ENCODE data around the gene COA3.

Gene COA3

DNA sequence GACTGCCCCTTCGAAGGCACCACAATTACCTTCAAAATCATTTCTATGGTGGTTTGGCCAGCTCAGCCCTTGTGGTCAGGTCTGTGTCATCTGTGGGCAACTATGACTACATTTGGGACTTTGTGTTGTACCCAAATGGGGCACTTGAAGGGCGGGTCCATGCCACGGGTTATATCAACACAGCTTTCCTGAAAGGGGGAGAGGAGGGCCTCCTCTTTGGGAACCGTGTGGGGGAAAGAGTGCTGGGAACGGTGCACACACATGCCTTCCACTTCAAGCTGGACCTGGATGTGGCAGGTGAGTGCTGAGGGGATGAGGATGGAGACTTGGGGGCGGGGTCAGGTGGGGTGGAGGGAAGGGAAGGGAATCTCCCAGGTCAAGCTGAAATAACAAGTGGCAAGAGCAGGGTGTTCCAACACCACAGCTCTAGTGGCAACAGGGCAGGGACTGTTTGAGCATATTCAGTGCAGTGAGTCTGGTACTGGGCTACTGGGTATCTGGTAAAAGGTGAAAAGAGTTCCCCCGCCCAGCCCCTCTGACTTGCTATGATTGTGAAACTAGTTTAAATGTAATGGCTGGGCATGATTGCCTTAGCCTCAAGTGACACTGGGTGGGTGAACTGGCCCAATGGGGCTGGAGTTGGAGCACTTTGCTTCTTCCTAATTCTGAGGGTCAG, 47.6 kb upstream of the COA3 start:
- Histone ChIP-seq H2BK15ac (ENCODE audit: low read length) (no peak overlapping the region), H2BK120ac (ENCODE audit: low read depth, low read length) (no peak overlapping the region), H3K9me3 (replicated peaks in 1 of 2; ENCODE audit: control insufficient read depth in 2 of 2, insufficient read depth in 1 of 2, low read depth in 1 of 2, low read length in 2 of 2) (no peaks in the 10 kb centered on the region), H3K4me2 (ENCODE audit: insufficient read depth, low read length, poor library complexity, severe bottlenecking) (no peak overlapping the region), H3K36me3 (replicated peaks in 1 of 2; ENCODE audit: control insufficient read depth in 2 of 2, insufficient read depth in 2 of 2, low read length in 2 of 2) (peaks cover 31 to 53% of the 10 kb centered on the region in 2 donors), H2AFZ (ENCODE audit: low read length) (no peak overlapping the region), H3K79me1 (ENCODE audit: low read depth, low read length) (no peaks in the 10 kb centered on the region), H2BK5ac (ENCODE audit: low read length) (peak overlapping the region; percentile 21), H3K4ac (ENCODE audit: low read length) (no peak overlapping the region), H3K27ac (replicated peaks; ENCODE audit: low read length) (no peak overlapping the region), H3K9ac (ENCODE audit: low read depth, low read length, poor library complexity) (no peak overlapping the region), H3K4me1 (ENCODE audit: control insufficient read depth in 2 of 2, insufficient read depth in 1 of 2, low read depth in 1 of 2, low read length in 2 of 2) (no peaks in the 10 kb centered on the region), H3K27me3 (ENCODE audit: control insufficient read depth in 3 of 3, insufficient read depth in 3 of 3, low read depth in 1 of 3, low read length in 3 of 3) (no peaks in the 10 kb centered on the region), H3K14ac (ENCODE audit: low read length) (no peak overlapping the region), H4K91ac (ENCODE audit: low read depth, low read length, poor library complexity) (no peak overlapping the region), H3K4me3 (ENCODE audit: low read length in 2 of 2) (no peak overlapping the region), H3K23ac (ENCODE audit: low read depth, low read length, poor library complexity) (no peak overlapping the region), H3K18ac (ENCODE audit: low read length) (no peak overlapping the region), H4K8ac (ENCODE audit: low read depth, low read length) (no peak overlapping the region), H2BK12ac (ENCODE audit: low read length) (no peak overlapping the region), H2AK5ac (ENCODE audit: low read depth, low read length) (no peak overlapping the region)
- no peak for DNase-seq (ENCODE audit: low spot score)
- WGBS, 2 donors (ENCODE audit: extremely low coverage in 2 of 2, insufficient read length in 2 of 2, insufficient replicate concordance in 1 of 2) = no CpG with 5 or more reads among the region's 7 CpGs

DNA sequence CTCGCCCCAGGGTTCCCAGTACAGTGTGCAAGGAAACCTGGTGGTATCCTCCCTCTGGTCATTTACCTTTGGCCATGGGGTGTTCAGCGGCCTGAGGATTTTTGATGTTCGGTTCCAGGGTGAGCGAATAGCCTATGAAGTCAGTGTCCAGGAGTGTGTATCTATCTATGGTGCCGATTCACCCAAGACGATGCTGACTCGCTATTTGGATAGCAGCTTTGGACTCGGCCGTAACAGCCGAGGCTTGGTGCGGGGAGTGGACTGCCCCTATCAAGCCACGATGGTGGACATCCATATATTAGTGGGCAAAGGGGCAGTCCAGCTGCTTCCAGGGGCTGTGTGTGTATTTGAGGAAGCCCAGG, 47.0 kb upstream of the COA3 start:
- Histone ChIP-seq H3K4ac (ENCODE audit: low read length) (no peak overlapping the region), H2BK5ac (ENCODE audit: low read length) (peak overlapping the region; percentile 21), H2BK12ac (ENCODE audit: low read length) (no peak overlapping the region), H3K27ac (replicated peaks; ENCODE audit: low read length) (no peak overlapping the region), H3K23ac (ENCODE audit: low read depth, low read length, poor library complexity) (no peak overlapping the region), H3K14ac (ENCODE audit: low read length) (no peak overlapping the region), H3K4me1 (ENCODE audit: control insufficient read depth in 2 of 2, insufficient read depth in 1 of 2, low read depth in 1 of 2, low read length in 2 of 2) (no peaks in the 10 kb centered on the region), H3K79me1 (ENCODE audit: low read depth, low read length) (no peaks in the 10 kb centered on the region), H3K36me3 (replicated peaks in 1 of 2; ENCODE audit: control insufficient read depth in 2 of 2, insufficient read depth in 2 of 2, low read length in 2 of 2) (peaks cover 31 to 57% of the 10 kb centered on the region in 2 donors), H3K4me3 (ENCODE audit: low read length in 2 of 2) (no peak overlapping the region), H3K9ac (ENCODE audit: low read depth, low read length, poor library complexity) (no peak overlapping the region), H2BK120ac (ENCODE audit: low read depth, low read length) (no peak overlapping the region), H3K9me3 (replicated peaks in 1 of 2; ENCODE audit: control insufficient read depth in 2 of 2, insufficient read depth in 1 of 2, low read depth in 1 of 2, low read length in 2 of 2) (no peaks in the 10 kb centered on the region), H4K8ac (ENCODE audit: low read depth, low read length) (no peak overlapping the region), H3K4me2 (ENCODE audit: insufficient read depth, low read length, poor library complexity, severe bottlenecking) (no peak overlapping the region), H2BK15ac (ENCODE audit: low read length) (no peak overlapping the region), H2AFZ (ENCODE audit: low read length) (no peak overlapping the region), H3K27me3 (ENCODE audit: control insufficient read depth in 3 of 3, insufficient read depth in 3 of 3, low read depth in 1 of 3, low read length in 3 of 3) (no peaks in the 10 kb centered on the region), H3K18ac (ENCODE audit: low read length) (no peak overlapping the region), H4K91ac (ENCODE audit: low read depth, low read length, poor library complexity) (no peak overlapping the region), H2AK5ac (ENCODE audit: low read depth, low read length) (no peak overlapping the region)
- no peak for DNase-seq (ENCODE audit: low spot score)
- WGBS, 2 donors (ENCODE audit: extremely low coverage in 2 of 2, insufficient read length in 2 of 2, insufficient replicate concordance in 1 of 2) = no CpG with 5 or more reads among the region's 12 CpGs

DNA sequence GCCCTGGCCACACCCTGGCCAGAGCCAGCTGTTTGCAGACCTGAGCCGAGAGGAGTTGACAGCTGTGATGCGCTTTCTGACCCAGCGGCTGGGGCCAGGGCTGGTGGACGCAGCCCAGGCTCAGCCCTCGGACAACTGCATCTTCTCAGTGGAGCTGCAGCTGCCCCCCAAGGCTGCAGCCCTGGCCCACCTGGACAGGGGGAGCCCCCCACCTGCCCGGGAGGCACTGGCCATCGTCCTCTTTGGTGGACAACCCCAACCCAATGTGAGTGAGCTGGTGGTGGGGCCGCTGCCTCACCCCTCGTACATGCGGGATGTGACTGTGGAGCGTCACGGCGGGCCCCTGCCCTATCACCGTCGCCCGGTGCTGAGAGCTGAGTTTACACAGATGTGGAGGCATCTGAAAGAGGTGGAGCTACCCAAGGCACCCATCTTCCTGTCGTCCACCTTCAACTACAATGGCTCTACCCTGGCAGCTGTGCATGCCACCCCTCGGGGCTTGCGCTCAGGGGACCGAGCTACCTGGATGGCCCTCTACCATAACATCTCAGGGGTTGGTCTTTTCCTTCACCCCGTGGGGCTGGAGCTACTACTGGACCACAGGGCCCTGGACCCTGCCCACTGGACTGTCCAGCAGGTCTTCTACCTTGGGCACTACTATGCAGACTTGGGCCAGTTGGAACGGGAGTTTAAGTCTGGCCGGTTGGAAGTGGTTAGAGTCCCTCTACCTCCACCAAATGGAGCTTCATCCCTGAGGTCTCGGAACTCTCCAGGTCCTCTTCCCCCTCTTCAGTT, 46.5 kb upstream of the COA3 start:
- H2BK15ac ChIP-seq (ENCODE audit: low read length) = no peak overlapping the region
- H3K4ac ChIP-seq (ENCODE audit: low read length) = no peak overlapping the region
- H2BK5ac ChIP-seq (ENCODE audit: low read length) = no peak overlapping the region
- H3K36me3 ChIP-seq (replicated peaks in 1 of 2; ENCODE audit: control insufficient read depth in 2 of 2, insufficient read depth in 2 of 2, low read length in 2 of 2) = peaks cover 31 to 60% of the 10 kb centered on the region in 2 donors
- H3K4me3 ChIP-seq (ENCODE audit: low read length in 2 of 2) = no peak overlapping the region
- H3K23ac ChIP-seq (ENCODE audit: low read depth, low read length, poor library complexity) = no peak overlapping the region
- H3K27ac ChIP-seq (replicated peaks; ENCODE audit: low read length) = no peak overlapping the region
- H3K9ac ChIP-seq (ENCODE audit: low read depth, low read length, poor library complexity) = no peak overlapping the region
- no peak overlapping the region for H3K14ac ChIP-seq (ENCODE audit: low read length)
- no peaks in the 10 kb centered on the region for H3K27me3 ChIP-seq (ENCODE audit: control insufficient read depth in 3 of 3, insufficient read depth in 3 of 3, low read depth in 1 of 3, low read length in 3 of 3)
- no peak overlapping the region for H2AK5ac ChIP-seq (ENCODE audit: low read depth, low read length)
- H2BK12ac ChIP-seq (ENCODE audit: low read length) = no peak overlapping the region
- no CpG with 5 or more reads among the region's 24 CpGs for WGBS, 2 donors (ENCODE audit: extremely low coverage in 2 of 2, insufficient read length in 2 of 2, insufficient replicate concordance in 1 of 2)
- H3K18ac ChIP-seq (ENCODE audit: low read length) = no peak overlapping the region
- no peaks in the 10 kb centered on the region for H3K79me1 ChIP-seq (ENCODE audit: low read depth, low read length)
- no peak overlapping the region for H2AFZ ChIP-seq (ENCODE audit: low read length)
- no peaks in the 10 kb centered on the region for H3K4me1 ChIP-seq (ENCODE audit: control insufficient read depth in 2 of 2, insufficient read depth in 1 of 2, low read depth in 1 of 2, low read length in 2 of 2)
- H2BK120ac ChIP-seq (ENCODE audit: low read depth, low read length) = no peak overlapping the region
- no peak overlapping the region for H3K4me2 ChIP-seq (ENCODE audit: insufficient read depth, low read length, poor library complexity, severe bottlenecking)
- H4K8ac ChIP-seq (ENCODE audit: low read depth, low read length) = no peak overlapping the region
- no peaks in the 10 kb centered on the region for H3K9me3 ChIP-seq (replicated peaks in 1 of 2; ENCODE audit: control insufficient read depth in 2 of 2, insufficient read depth in 1 of 2, low read depth in 1 of 2, low read length in 2 of 2)
- no peak overlapping the region for H4K91ac ChIP-seq (ENCODE audit: low read depth, low read length, poor library complexity)
- DNase-seq (ENCODE audit: low spot score) = no peak

DNA sequence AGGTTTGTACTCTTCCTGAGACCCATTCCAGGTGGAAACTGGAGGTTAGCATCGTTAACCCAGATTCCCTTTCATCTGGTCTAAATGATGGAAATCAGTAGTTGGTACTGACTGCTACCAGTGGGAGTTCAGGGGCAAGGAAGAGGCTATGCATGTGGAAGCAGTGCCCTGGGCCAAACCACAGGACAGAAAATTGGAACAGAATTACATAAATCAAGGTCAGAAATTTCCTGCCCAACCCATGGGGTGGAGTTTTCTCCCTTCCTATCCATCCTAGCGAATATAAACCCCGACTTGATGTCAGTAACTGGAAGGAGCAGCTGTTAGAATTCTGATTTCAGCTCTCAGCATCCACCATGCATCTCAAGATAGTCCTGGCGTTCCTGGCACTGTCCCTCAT, 45.8 kb upstream of the COA3 start, which contains the start of gene AOC2:
Gene AOC2, plus strand, starts transcription at position 310 of the 400 bp plus-strand sequence. Its CDS starts 47 bp downstream, at position 357.
- Histone ChIP-seq H4K8ac (ENCODE audit: low read depth, low read length) (no peak within 1 kb of the TSS), H3K23ac (ENCODE audit: low read depth, low read length, poor library complexity) (no peak within 1 kb of the TSS), H3K27ac (replicated peaks; ENCODE audit: low read length) (no peak within 1 kb of the TSS), H2AK5ac (ENCODE audit: low read depth, low read length) (no peak within 1 kb of the TSS), H2AFZ (ENCODE audit: low read length) (no peak within 1 kb of the TSS), H4K91ac (ENCODE audit: low read depth, low read length, poor library complexity) (no peak within 1 kb of the TSS), H2BK15ac (ENCODE audit: low read length) (no peak within 1 kb of the TSS), H3K4me1 (ENCODE audit: control insufficient read depth in 2 of 2, insufficient read depth in 1 of 2, low read depth in 1 of 2, low read length in 2 of 2) (no peaks in the 10 kb centered on the region), H3K18ac (ENCODE audit: low read length) (no peak within 1 kb of the TSS), H3K4me3 (ENCODE audit: low read length in 2 of 2) (no peak within 1 kb of the TSS), H3K4ac (ENCODE audit: low read length) (no peak within 1 kb of the TSS), H2BK5ac (ENCODE audit: low read length) (no peak within 1 kb of the TSS), H3K9ac (ENCODE audit: low read depth, low read length, poor library complexity) (no peak within 1 kb of the TSS), H3K79me1 (ENCODE audit: low read depth, low read length) (no peaks in the 10 kb centered on the region), H3K4me2 (ENCODE audit: insufficient read depth, low read length, poor library complexity, severe bottlenecking) (no peak within 1 kb of the TSS), H2BK12ac (ENCODE audit: low read length) (no peak within 1 kb of the TSS), H3K9me3 (replicated peaks in 1 of 2; ENCODE audit: control insufficient read depth in 2 of 2, insufficient read depth in 1 of 2, low read depth in 1 of 2, low read length in 2 of 2) (no peaks in the 10 kb centered on the region), H3K36me3 (replicated peaks in 1 of 2; ENCODE audit: control insufficient read depth in 2 of 2, insufficient read depth in 2 of 2, low read length in 2 of 2) (peaks cover 33 to 65% of the 10 kb centered on the region in 2 donors), H3K27me3 (ENCODE audit: control insufficient read depth in 3 of 3, insufficient read depth in 3 of 3, low read depth in 1 of 3, low read length in 3 of 3) (no peaks in the 10 kb centered on the region), H2BK120ac (ENCODE audit: low read depth, low read length) (no peak within 1 kb of the TSS), H3K14ac (ENCODE audit: low read length) (no peak within 1 kb of the TSS)
- no CpG with 5 or more reads among the region's 4 CpGs for WGBS, 2 donors (ENCODE audit: extremely low coverage in 2 of 2, insufficient read length in 2 of 2, insufficient replicate concordance in 1 of 2)
- DNase-seq (ENCODE audit: low spot score) = no peak
